GM23338 (cell line): Measurements from ENCODE around the gene ZNF689. TPM values are rescaled to one million over a fixed set of nuclear protein-coding genes. Genes with fewer than 3 reads are reported as not detected.

Experiments used
- ATAC-seq: fragments of 200-7000 bp; cut with Tn5 transposase; 3 replicates; pipeline ENCODE4 v1.9.1; 2020
- DNase-seq: peaks from one replicate; pipeline ENCODE4 v3.0.0-alpha.2; 2015; ENCODE audit warnings: low spot score
- H2AFZ ChIP-seq: fragments of 200-600 bp; sonication (generic); 2 replicates; pipeline ENCODE4 v1.8.0; 2016; ENCODE audit warnings: antibody characterized with exemption, mild to moderate bottlenecking, moderate library complexity
- H3F3A ChIP-seq: fragments of 200-600 bp; sonication (generic); replicated peaks from 2 replicates; pipeline ENCODE4 v1.8.0; 2017; ENCODE audit warnings: antibody characterized with exemption, mixed run types, low read depth
- H3K27ac ChIP-seq: fragments of 200-600 bp; sonication (generic); 2 replicates; pipeline ENCODE4 v1.6.1; 2016; ENCODE audit warnings: low read depth
- H3K27me3 ChIP-seq: fragments of 200-600 bp; sonication (generic); 2 replicates; pipeline ENCODE4 v1.8.0; 2016; ENCODE audit warnings: mild to moderate bottlenecking, mixed run types, moderate library complexity; ENCODE audit not compliant: insufficient read depth
- H3K36me3 ChIP-seq: fragments of 200-600 bp; sonication (generic); 2 replicates; pipeline ENCODE4 v1.8.0; 2016; ENCODE audit warnings: mild to moderate bottlenecking; ENCODE audit not compliant: insufficient read depth
- H3K4me1 ChIP-seq: fragments of 200-600 bp; sonication (generic); 2 replicates; pipeline ENCODE4 v1.8.0; 2016; ENCODE audit warnings: mild to moderate bottlenecking, moderate library complexity; ENCODE audit not compliant: insufficient read depth
- H3K4me2 ChIP-seq: fragments of 200-600 bp; sonication (generic); 2 replicates; pipeline ENCODE4 v1.7.1; 2017; ENCODE audit warnings: mixed run types
- H3K4me3 ChIP-seq: fragments of 200-600 bp; sonication (generic); 2 replicates; pipeline ENCODE4 v1.6.1; 2016; ENCODE audit warnings: mixed run types
- H3K79me2 ChIP-seq: fragments of 200-600 bp; sonication (generic); replicated peaks from 2 replicates; pipeline ENCODE4 v1.8.0; 2017; ENCODE audit warnings: mild to moderate bottlenecking; ENCODE audit not compliant: insufficient read depth
- H3K9me2 ChIP-seq: fragments of 200-600 bp; sonication (generic); 2 replicates; pipeline ENCODE4 v1.8.0; 2017; ENCODE audit not compliant: insufficient read depth
- H4K20me1 ChIP-seq: fragments of 200-600 bp; sonication (generic); replicated peaks from 2 replicates; pipeline ENCODE4 v1.8.0; 2017; ENCODE audit warnings: mild to moderate bottlenecking; ENCODE audit not compliant: insufficient read depth
- H3K27ac Mint-ChIP-seq: 2 replicates; pipeline ENCODE4 v1.8.0; 2020; ENCODE audit warnings: inconsistent platforms, mild to moderate bottlenecking, moderate library complexity, mixed read lengths
- H3K27me3 Mint-ChIP-seq: 3 replicates; pipeline ENCODE4 v1.8.0; 2022; ENCODE audit warnings: low read depth, mild to moderate bottlenecking, moderate library complexity, mixed read lengths, inconsistent platforms; ENCODE audit not compliant: insufficient read depth, poor library complexity
- H3K36me3 Mint-ChIP-seq: 3 replicates; pipeline ENCODE4 v1.8.0; 2021; ENCODE audit warnings: low read depth, mild to moderate bottlenecking, inconsistent platforms, moderate library complexity, mixed read lengths
- H3K4me1 Mint-ChIP-seq: 3 replicates; pipeline ENCODE4 v1.8.0; 2020; ENCODE audit warnings: mild to moderate bottlenecking, inconsistent platforms, mixed read lengths
- H3K4me3 Mint-ChIP-seq: 3 replicates; pipeline ENCODE4 v1.8.0; 2021; ENCODE audit warnings: moderate library complexity, mild to moderate bottlenecking, inconsistent platforms, mixed read lengths
- H3K9me3 Mint-ChIP-seq: 3 replicates; pipeline ENCODE4 v1.8.0; 2020; ENCODE audit warnings: moderate library complexity, mild to moderate bottlenecking, inconsistent platforms, mixed read lengths
- CREB1 ChIP-seq: fragments of 250-450 bp; sonication (Bioruptor Pico); IDR thresholded peaks from 2 replicates; pipeline ENCODE4 v1.5.0; 2020; ENCODE audit warnings: low read depth, mild to moderate bottlenecking, moderate library complexity
- CTCF ChIP-seq, 2 experiments: fragments of 200-600 bp in 1 of 2; sonication (generic) in 1 of 2; conservative IDR thresholded peaks; 2 replicates each; pipeline versions ENCODE4 v1.5.1 to v1.6.1; 2016 to 2017; ENCODE audit warnings: antibody characterized with exemption in 2 of 2, low read depth in 2 of 2, mild to moderate bottlenecking in 2 of 2, moderate library complexity in 1 of 2
- ETS1 ChIP-seq: IDR thresholded peaks from 2 replicates; pipeline ENCODE4 v1.6.1; 2016; ENCODE audit warnings: antibody characterized with exemption
- EZH2 ChIP-seq: fragments of 200-600 bp; sonication (generic); IDR thresholded peaks from one replicate; pipeline ENCODE4 v1.8.0; 2017; ENCODE audit warnings: antibody characterized with exemption, mild to moderate bottlenecking, low read depth; ENCODE audit not compliant: unreplicated experiment
- NANOG ChIP-seq: IDR thresholded peaks from 2 replicates; pipeline ENCODE4 v1.6.1; 2016; ENCODE audit warnings: antibody characterized with exemption, borderline replicate concordance
- POLR2AphosphoS5 ChIP-seq: IDR thresholded peaks from 2 replicates; pipeline ENCODE4 v1.6.1; 2016; ENCODE audit warnings: antibody characterized with exemption, low read depth
- ZNF462 ChIP-seq: fragments of 250-450 bp; sonication (Bioruptor Pico); IDR thresholded peaks from 2 replicates; pipeline ENCODE4 v1.5.0; 2020; ENCODE audit warnings: mild to moderate bottlenecking, moderate library complexity
- polyA plus RNA-seq: library from polyadenylated mRNA; unstranded; fragments of >200 nt; fragmentation: Nextera tagmentation; extraction: Ambion mirVana; gene quantifications from 2 replicates; pipeline ENCODE4 v1.2.1, GENCODE V29; 2016
- total RNA-seq: library from RNA; depleted of rRNA; stranded (reverse); fragments of >200 nt; shearing (Covaris generic); gene quantifications from 2 replicates; pipeline ENCODE4 v1.2.3, GENCODE V29; 2014

The ZNF689 gene
- total and polyA plus RNA-seq, 2 experiments from 2014 or later, result 5.3 to 16.7 TPM

DNA sequence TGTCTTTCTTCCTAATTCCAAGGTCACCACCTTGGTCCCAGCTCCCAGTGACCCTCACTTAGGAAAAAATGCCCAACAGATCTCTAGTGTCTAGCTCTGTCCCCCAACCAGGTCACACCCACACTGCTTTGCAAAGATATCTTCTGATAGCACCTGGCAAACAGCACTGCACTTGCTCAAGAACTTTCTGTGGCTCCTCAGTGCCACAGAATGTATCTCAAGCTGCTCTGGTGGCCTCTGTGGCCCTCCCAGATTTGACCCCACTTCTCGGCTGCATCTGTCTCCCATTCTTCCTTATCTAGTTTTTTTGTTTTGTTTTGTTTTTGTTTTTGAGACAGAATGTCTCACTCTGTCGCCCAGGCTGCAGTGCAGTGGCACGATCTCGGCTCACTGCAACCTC lies 43.7 kb downstream of the ZNF689 start:
- no peak for ATAC-seq
- H3K79me2 ChIP-seq, result no peaks in the 10 kb centered on the region
- no peaks in the 10 kb centered on the region for H3K9me2 ChIP-seq
- no peak overlapping the region for H3K27ac Mint-ChIP-seq
- peaks cover 21% of the 10 kb centered on the region for H3K4me1 ChIP-seq
- H3K27me3 ChIP-seq, result no peaks in the 10 kb centered on the region
- H3F3A ChIP-seq, result 0 out of 2 replicates have a peak, but pooled peaks cover 3% of the 10 kb centered on the region
- no peaks in the 10 kb centered on the region for H3K36me3 Mint-ChIP-seq
- H4K20me1 ChIP-seq, result no peaks in the 10 kb centered on the region
- H3K4me3 Mint-ChIP-seq, result no peak overlapping the region
- TF ChIP-seq ZNF462 (CRISPR knock-in tag), result no peak
- TF ChIP-seq ETS1, result no peak
- H2AFZ ChIP-seq, result no peak overlapping the region
- no peak overlapping the region for H3K27ac ChIP-seq
- no peaks in the 10 kb centered on the region; the same call in 2 of the 3 replicates for H3K9me3 Mint-ChIP-seq
- H3K4me3 ChIP-seq, result no peak overlapping the region
- H3K36me3 ChIP-seq, result no peaks in the 10 kb centered on the region
- no peak for DNase-seq
- peaks cover 11% of the 10 kb centered on the region for H3K4me1 Mint-ChIP-seq
- H3K27me3 Mint-ChIP-seq, result peaks cover 13% of the 10 kb centered on the region
- H3K4me2 ChIP-seq, result no peak overlapping the region

DNA sequence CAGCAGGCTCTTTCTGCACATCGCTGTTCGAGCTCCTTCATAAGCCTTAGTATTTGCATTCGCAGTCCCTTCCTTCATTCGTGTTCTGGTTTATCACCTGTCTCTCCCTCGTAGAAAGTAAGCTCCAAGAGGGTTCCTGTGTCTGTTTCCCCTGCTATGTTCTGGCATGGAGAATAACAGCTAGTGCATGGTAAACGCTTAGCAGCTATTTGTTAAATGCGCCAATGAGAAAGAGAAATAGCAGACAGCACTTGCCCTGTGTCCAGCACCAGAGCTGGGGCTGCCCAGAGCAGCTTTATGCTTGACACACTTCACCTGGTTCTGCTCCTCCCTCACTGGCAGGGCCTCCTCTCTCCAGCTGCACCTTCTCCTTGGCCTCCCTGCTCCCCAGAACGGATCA lies 44.2 kb downstream of the ZNF689 start:
- Histone ChIP-seq H3K79me2 (no peaks in the 10 kb centered on the region), H3K4me2 (no peak overlapping the region), H4K20me1 (no peaks in the 10 kb centered on the region), H3K4me1 (peaks cover 21% of the 10 kb centered on the region), H3K9me2 (no peaks in the 10 kb centered on the region), H3K36me3 (no peaks in the 10 kb centered on the region), H3K4me3 (no peak overlapping the region), H2AFZ (no peak overlapping the region), H3K27me3 (no peaks in the 10 kb centered on the region), H3F3A (0 out of 2 replicates have a peak, but pooled peaks cover 5% of the 10 kb centered on the region), H3K27ac (no peak overlapping the region)
- Mint-ChIP-seq H3K27ac (no peak overlapping the region), H3K36me3 (no peaks in the 10 kb centered on the region), H3K9me3 (no peaks in the 10 kb centered on the region; the same call in 2 of the 3 replicates), H3K4me3 (no peak overlapping the region), H3K27me3 (peaks cover 16% of the 10 kb centered on the region), H3K4me1 (peaks cover 16% of the 10 kb centered on the region)
- DNase-seq (no peak), ATAC-seq (no peak)
- TF ChIP-seq CREB1 (CRISPR knock-in tag) (no peak), CTCF (conservative IDR thresholded peaks at IDR 0.05; ENCODE audit: low read depth in 2 of 2) (no peak), NANOG (no peak), EZH2 (no peak), POLR2AphosphoS5 (no peak)
